Skeletal muscle cell (primary cell): ENCODE measurements around the gene TMC6.

Experiments
- DNase-seq: peaks from one replicate; pipeline ENCODE4 v3.0.0-alpha.2; 2010; ENCODE audit warnings: low read depth
- H3K4me3 ChIP-seq: 2 replicates; pipeline ENCODE4 v1.5.1; 2011; ENCODE audit warnings: low read depth, mild to moderate bottlenecking, control low read depth, low read length, moderate library complexity

TMC6 gene

GRCh38 chr17:78113804-78114785, 14.5 kb downstream of the TMC6 start:
- DNase-seq = no peak
- H3K4me3 ChIP-seq = no peak overlapping the region

- DNase-seq = no peak
Observed at GRCh38 chr17:78112518-78113471, 15.8 kb downstream of the TMC6 start.

GRCh38 chr17:78111727-78112517, 16.6 kb downstream of the TMC6 start:
- no peak for DNase-seq

More at GRCh38 chr17:78112518-78113471, 15.8 kb downstream of the TMC6 start:
- H3K4me3 ChIP-seq = no peak overlapping the region

GRCh38 chr17:78111016-78111726, 17.4 kb downstream of the TMC6 start:
- no peak for DNase-seq

More at GRCh38 chr17:78111727-78112517, 16.6 kb downstream of the TMC6 start:
- H3K4me3 ChIP-seq = no peak overlapping the region

GRCh38 chr17:78110363-78111015, 18.1 kb downstream of the TMC6 start:
- DNase-seq = no peak
- no peak overlapping the region for H3K4me3 ChIP-seq

More at GRCh38 chr17:78111016-78111726, 17.4 kb downstream of the TMC6 start:
- H3K4me3 ChIP-seq = no peak overlapping the region

- no peak for DNase-seq
- no peak overlapping the region for H3K4me3 ChIP-seq
Observed at GRCh38 chr17:78109489-78109761, 19.1 kb downstream of the TMC6 start.

GRCh38 chr17:78108726-78109488, 19.6 kb downstream of the TMC6 start:
- no peak for DNase-seq
- no peak overlapping the region for H3K4me3 ChIP-seq

GRCh38 chr17:78107976-78108725, 20.4 kb downstream of the TMC6 start:
- DNase-seq = no peak
- no peak overlapping the region for H3K4me3 ChIP-seq

- H3K4me3 ChIP-seq = no peak overlapping the region
- no peak for DNase-seq
Observed at GRCh38 chr17:78107457-78107856, 21.1 kb downstream of the TMC6 start.

GRCh38 chr17:78106211-78106610, 22.3 kb downstream of the TMC6 start:
- no peak overlapping the region for H3K4me3 ChIP-seq
- no peak for DNase-seq

GRCh38 chr17:78105551-78105950, 23.0 kb downstream of the TMC6 start:
- H3K4me3 ChIP-seq = no peak overlapping the region

GRCh38 chr17:78105101-78105500, 23.5 kb downstream of the TMC6 start:
- no peak for DNase-seq
- H3K4me3 ChIP-seq = no peak overlapping the region

More at GRCh38 chr17:78105551-78105950, 23.0 kb downstream of the TMC6 start:
- no peak for DNase-seq

GRCh38 chr17:78104540-78104941, 24.0 kb downstream of the TMC6 start:
- no peak overlapping the region for H3K4me3 ChIP-seq
- no peak for DNase-seq

GRCh38 chr17:78103311-78103710, 25.2 kb downstream of the TMC6 start:
- no peak overlapping the region for H3K4me3 ChIP-seq
- DNase-seq = no peak

- no peak for DNase-seq
Observed at GRCh38 chr17:78101542-78101941, 27.0 kb downstream of the TMC6 start.

GRCh38 chr17:78101112-78101511, 27.4 kb downstream of the TMC6 start:
- DNase-seq = no peak
- H3K4me3 ChIP-seq = no peak overlapping the region

More at GRCh38 chr17:78101542-78101941, 27.0 kb downstream of the TMC6 start:
- no peak overlapping the region for H3K4me3 ChIP-seq

- H3K4me3 ChIP-seq = no peak overlapping the region
- no peak for DNase-seq
Observed at GRCh38 chr17:78096093-78096492, 32.5 kb downstream of the TMC6 start.
